ENCODE results near the gene ANKS1A. TPM values are rescaled to one million over a fixed set of nuclear protein-coding genes. Genes with fewer than 3 reads are reported as not detected.

The ANKS1A gene
- polyA plus RNA-seq, 1 experiment: 5.1 TPM

- H3K27ac ChIP-seq (ENCODE audit: low read depth, low read length): no peak overlapping the region
- CTCF ChIA-PET: interaction anchor here (1.4 kb wide), 1 partner anchor 122 kb away, joined by 3 read pairs; no protein-coding TSS in a partner anchor
- TF ChIP-seq CTCF (IDR thresholded peaks at IDR 0.05; ENCODE audit: low read depth, low read length): no peak
These were observed 219.3 kb downstream of the ANKS1A start for GRCh38 chr6:35108309-35108885.

GRCh38 chr6:35120746-35121145 is 231.7 kb downstream of the ANKS1A start:
- no peak for DNase-seq (ENCODE audit: low read depth, low spot score)
- POLR2A ChIA-PET: no interaction called here
- Histone ChIP-seq H3K27ac (ENCODE audit: low read depth, low read length) (no peak overlapping the region), H3K4me3 (ENCODE audit: low read depth, low read length) (no peak overlapping the region), H3K9me3 (ENCODE audit: control insufficient read depth, insufficient read depth, low read length) (no peaks in the 10 kb centered on the region), H3K27me3 (ENCODE audit: control insufficient read depth, insufficient read depth, low read length) (peaks cover 6% of the 10 kb centered on the region)
- TF ChIP-seq CTCF (IDR thresholded peaks at IDR 0.05; ENCODE audit: low read depth, low read length): no peak
- CTCF ChIA-PET: no interaction called here

More at GRCh38 chr6:35108309-35108885, 219.3 kb downstream of the ANKS1A start:
- peaks cover 4% of the 10 kb centered on the region; the same call in 1 of the 2 replicates for H3K9me3 ChIP-seq (ENCODE audit: control insufficient read depth, insufficient read depth, low read length)
- no peak for DNase-seq (ENCODE audit: low read depth, low spot score)
- H3K4me3 ChIP-seq (ENCODE audit: low read depth, low read length): no peak overlapping the region
- H3K27me3 ChIP-seq (ENCODE audit: control insufficient read depth, insufficient read depth, low read length): peaks cover 11% of the 10 kb centered on the region
- POLR2A ChIA-PET: interaction anchor here (0.7 kb wide), 1 partner anchor 82 kb away, joined by 4 read pairs; no protein-coding TSS in a partner anchor

GRCh38 chr6:35124356-35124755 is 235.3 kb downstream of the ANKS1A start:
- H3K27me3 ChIP-seq (ENCODE audit: control insufficient read depth, insufficient read depth, low read length): peaks cover 12% of the 10 kb centered on the region
- ChIA-PET CTCF (interaction anchor here (0.5 kb wide), 1 partner anchor 14 kb away, joined by 6 read pairs; no protein-coding TSS in a partner anchor), POLR2A (interaction anchor here (0.7 kb wide), 1 partner anchor 415 kb away, joined by 4 read pairs; no protein-coding TSS in a partner anchor)
- no peak overlapping the region for H3K4me3 ChIP-seq (ENCODE audit: low read depth, low read length)
- TF ChIP-seq CTCF (IDR thresholded peaks at IDR 0.05; ENCODE audit: low read depth, low read length): no peak
- H3K27ac ChIP-seq (ENCODE audit: low read depth, low read length): no peak overlapping the region
- DNase-seq (ENCODE audit: low read depth, low spot score): no peak
- no peaks in the 10 kb centered on the region for H3K9me3 ChIP-seq (ENCODE audit: control insufficient read depth, insufficient read depth, low read length)

- Histone ChIP-seq H3K27ac (ENCODE audit: low read depth, low read length) (no peak overlapping the region), H3K4me3 (ENCODE audit: low read depth, low read length) (no peak overlapping the region), H3K9me3 (ENCODE audit: control insufficient read depth, insufficient read depth, low read length) (no peaks in the 10 kb centered on the region), H3K27me3 (ENCODE audit: control insufficient read depth, insufficient read depth, low read length) (peaks cover 12% of the 10 kb centered on the region)
- CTCF ChIA-PET: interaction anchor here (1.7 to 2.0 kb wide), 2 partner anchors 12 to 141 kb away, joined by 7 to 15 read pairs; no protein-coding TSS in a partner anchor
- TF ChIP-seq CTCF (IDR thresholded peaks at IDR 0.05; ENCODE audit: low read depth, low read length): no peak
- POLR2A ChIA-PET: no interaction called here
- DNase-seq (ENCODE audit: low read depth, low spot score): no peak
These were observed 239.0 kb downstream of the ANKS1A start for GRCh38 chr6:35128042-35128441.

GRCh38 chr6:35128496-35128895 is 239.4 kb downstream of the ANKS1A start:
- Histone ChIP-seq H3K27ac (ENCODE audit: low read depth, low read length) (no peak overlapping the region), H3K9me3 (ENCODE audit: control insufficient read depth, insufficient read depth, low read length) (no peaks in the 10 kb centered on the region), H3K27me3 (ENCODE audit: control insufficient read depth, insufficient read depth, low read length) (peaks cover 12% of the 10 kb centered on the region), H3K4me3 (ENCODE audit: low read depth, low read length) (no peak overlapping the region)
- ChIA-PET POLR2A (no interaction called here), CTCF (interaction anchor here (1.3 to 2.0 kb wide), 2 partner anchors 11 kb away, joined by 11 to 15 read pairs; no protein-coding TSS in a partner anchor)
- DNase-seq (ENCODE audit: low read depth, low spot score): no peak
- no peak for TF ChIP-seq CTCF (IDR thresholded peaks at IDR 0.05; ENCODE audit: low read depth, low read length)

Data from AG04450 (cell line).